Uterus (tissue), 2 donors: ENCODE results near the gene FAM32A.

Experiments
- POLR2A ChIP-seq, 2 donors: fragments of 450-650 bp; IDR thresholded peaks; one replicate each; pipeline ENCODE4 v1.6.1; 2016; ENCODE audit warnings: antibody characterized with exemption in 2 of 2, mild to moderate bottlenecking in 1 of 2, moderate library complexity in 1 of 2
- TF ChIP-seq, protein P1 (sequence below), 4 experiments: fragments of 200-600 bp in 2 of 4; fragments of 450-650 bp in 2 of 4; sonication (generic) in 2 of 4; IDR thresholded peaks; one replicate each; pipeline ENCODE4 v1.5.1; 2016 to 2019; ENCODE audit warnings: antibody characterized with exemption in 4 of 4, mild to moderate bottlenecking in 2 of 4, moderate library complexity in 1 of 4

DNA sequence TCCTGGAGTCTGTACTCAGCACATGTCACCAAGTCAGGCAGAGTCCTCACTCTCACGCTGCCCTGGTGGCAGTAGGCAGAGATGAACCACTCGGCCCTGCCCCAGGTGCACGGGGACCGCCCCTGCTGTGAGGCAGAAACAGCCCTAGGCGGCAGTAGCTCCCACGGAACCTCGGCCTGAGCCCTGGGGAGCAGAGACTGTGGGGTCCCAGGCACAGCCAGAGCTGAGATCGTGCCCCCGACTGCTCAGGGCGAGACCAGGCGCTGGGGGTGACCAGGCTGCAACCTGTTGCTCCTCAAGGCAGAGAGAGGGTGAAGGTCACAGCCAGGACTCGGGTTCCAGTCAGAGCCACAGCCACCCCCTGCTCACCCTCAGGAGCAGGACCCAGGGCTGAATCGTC, 47.4 kb downstream of the FAM32A start:
- TF ChIP-seq, protein P1, sequence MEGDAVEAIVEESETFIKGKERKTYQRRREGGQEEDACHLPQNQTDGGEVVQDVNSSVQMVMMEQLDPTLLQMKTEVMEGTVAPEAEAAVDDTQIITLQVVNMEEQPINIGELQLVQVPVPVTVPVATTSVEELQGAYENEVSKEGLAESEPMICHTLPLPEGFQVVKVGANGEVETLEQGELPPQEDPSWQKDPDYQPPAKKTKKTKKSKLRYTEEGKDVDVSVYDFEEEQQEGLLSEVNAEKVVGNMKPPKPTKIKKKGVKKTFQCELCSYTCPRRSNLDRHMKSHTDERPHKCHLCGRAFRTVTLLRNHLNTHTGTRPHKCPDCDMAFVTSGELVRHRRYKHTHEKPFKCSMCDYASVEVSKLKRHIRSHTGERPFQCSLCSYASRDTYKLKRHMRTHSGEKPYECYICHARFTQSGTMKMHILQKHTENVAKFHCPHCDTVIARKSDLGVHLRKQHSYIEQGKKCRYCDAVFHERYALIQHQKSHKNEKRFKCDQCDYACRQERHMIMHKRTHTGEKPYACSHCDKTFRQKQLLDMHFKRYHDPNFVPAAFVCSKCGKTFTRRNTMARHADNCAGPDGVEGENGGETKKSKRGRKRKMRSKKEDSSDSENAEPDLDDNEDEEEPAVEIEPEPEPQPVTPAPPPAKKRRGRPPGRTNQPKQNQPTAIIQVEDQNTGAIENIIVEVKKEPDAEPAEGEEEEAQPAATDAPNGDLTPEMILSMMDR (IDR thresholded peaks at IDR 0.05), result no peak
- no peak for TF ChIP-seq POLR2A (IDR thresholded peaks at IDR 0.05)
